ENCODE results near the gene NEK11.
"Not testable (repeated sequence)": the region's sequence is repeated elsewhere in the genome, so short reads cannot be mapped to it uniquely, and the experiment has no call there.

The NEK11 gene

GRCh38 chr3:131026321-131027151, at the start of gene NEK11, which contains the start of gene ASTE1:
Gene NEK11, plus strand, starts transcription at chr3:131026877. Its CDS starts 2,832 bp downstream, at chr3:131029709.
Gene ASTE1, minus strand, starts transcription at chr3:131026825. Its CDS starts 1,519 bp downstream, at chr3:131025306.
- DNase-seq = peak; percentile 82

GRCh38 chr3:130979117-130979516, 47.6 kb upstream of the NEK11 start:
- DNase-seq = no peak

- DNase-seq = no peak
Observed at GRCh38 chr3:130981469-130981868, 45.2 kb upstream of the NEK11 start.

GRCh38 chr3:130990282-130990681, 36.4 kb upstream of the NEK11 start:
- DNase-seq = no peak

- no peak for DNase-seq
Observed at GRCh38 chr3:130991126-130991525, 35.6 kb upstream of the NEK11 start.

- no peak for DNase-seq
Observed at GRCh38 chr3:130992344-130992743, 34.3 kb upstream of the NEK11 start.

GRCh38 chr3:130997289-130997688, 29.4 kb upstream of the NEK11 start:
- no peak for DNase-seq

GRCh38 chr3:131001071-131001470, 25.6 kb upstream of the NEK11 start:
- no peak for DNase-seq

GRCh38 chr3:131004603-131005002, 22.1 kb upstream of the NEK11 start:
- no peak for DNase-seq

- no peak for DNase-seq
Observed at GRCh38 chr3:131007256-131007655, 19.4 kb upstream of the NEK11 start.

- no peak for DNase-seq
Observed at GRCh38 chr3:131007782-131008181, 18.9 kb upstream of the NEK11 start.

GRCh38 chr3:131008326-131008725, 18.4 kb upstream of the NEK11 start:
- no peak for DNase-seq

GRCh38 chr3:131009698-131010097, 17.0 kb upstream of the NEK11 start:
- no peak for DNase-seq

GRCh38 chr3:131018970-131019369, 7.7 kb upstream of the NEK11 start:
- DNase-seq = no peak

- DNase-seq = no peak
Observed at GRCh38 chr3:131020122-131020693, 6.5 kb upstream of the NEK11 start.

GRCh38 chr3:131025539-131025938, 1.1 kb upstream of the NEK11 start:
- no peak for DNase-seq

- DNase-seq = no peak
Observed at GRCh38 chr3:131028844-131029243, 2.2 kb downstream of the NEK11 start.

- DNase-seq = no peak
Observed at GRCh38 chr3:131031660-131032059, 5.0 kb downstream of the NEK11 start.

GRCh38 chr3:131033480-131034080, 6.9 kb downstream of the NEK11 start:
- no peak for DNase-seq

GRCh38 chr3:131036200-131036816, 9.6 kb downstream of the NEK11 start:
- no peak for DNase-seq

GRCh38 chr3:131036986-131037385, 10.3 kb downstream of the NEK11 start:
- no peak for DNase-seq

- no peak for DNase-seq
Observed at GRCh38 chr3:131038326-131038725, 11.6 kb downstream of the NEK11 start.

GRCh38 chr3:131042271-131042985, 15.8 kb downstream of the NEK11 start:
- not testable (repeated sequence) for DNase-seq

All from GOT3 (cell line).